Smooth muscle cell (in vitro differentiated cells): ENCODE data around the gene BCAS3. TPM values are rescaled to one million over a fixed set of nuclear protein-coding genes. Genes with fewer than 3 reads are reported as not detected.

Source experiments
- DNase-seq: peaks from one replicate; lab custom pipeline; 2025; ENCODE audit not compliant: unreplicated experiment; lab: John Stamatoyannopoulos, UW
- H2AFZ ChIP-seq: fragments of 200-600 bp; sonication (generic); 2 replicates; pipeline ENCODE4 v1.6.0; 2016; ENCODE audit warnings: antibody characterized with exemption, low read depth, mild to moderate bottlenecking
- H3F3A ChIP-seq: fragments of 200-600 bp; sonication (generic); 2 replicates; pipeline ENCODE4 v1.6.0; 2017; ENCODE audit warnings: antibody characterized with exemption, low read depth
- H3K27ac ChIP-seq: fragments of 200-600 bp; sonication (generic); 2 replicates; pipeline ENCODE4 v1.5.1; 2016; ENCODE audit warnings: low read depth, mild to moderate bottlenecking
- H3K27me3 ChIP-seq: fragments of 200-600 bp; sonication (generic); 2 replicates; pipeline ENCODE4 v1.6.1; 2016; ENCODE audit warnings: low read depth, mild to moderate bottlenecking
- H3K36me3 ChIP-seq: fragments of 200-600 bp; sonication (generic); 2 replicates; pipeline ENCODE4 v1.5.1; 2016; ENCODE audit warnings: low read depth
- H3K4me1 ChIP-seq: fragments of 200-600 bp; sonication (generic); 2 replicates; pipeline ENCODE4 v1.5.1; 2016; ENCODE audit warnings: low read depth
- H3K4me2 ChIP-seq: fragments of 200-600 bp; sonication (generic); 2 replicates; pipeline ENCODE4 v1.6.0; 2016; ENCODE audit warnings: mild to moderate bottlenecking
- H3K4me3 ChIP-seq: fragments of 200-600 bp; sonication (generic); 2 replicates; pipeline ENCODE4 v1.5.1; 2016; ENCODE audit warnings: mild to moderate bottlenecking
- H3K79me2 ChIP-seq: fragments of 200-600 bp; sonication (generic); 2 replicates; pipeline ENCODE4 v1.6.0; 2016; ENCODE audit warnings: low read depth, mild to moderate bottlenecking
- H3K9ac ChIP-seq: fragments of 200-600 bp; sonication (generic); 2 replicates; pipeline ENCODE4 v1.6.0; 2016; ENCODE audit warnings: low read depth
- H3K9me3 ChIP-seq: fragments of 200-600 bp; sonication (generic); replicated peaks from 2 replicates; pipeline ENCODE4 v1.5.1; 2016; ENCODE audit warnings: low read depth
- H4K20me1 ChIP-seq: fragments of 200-600 bp; sonication (generic); 2 replicates; pipeline ENCODE4 v1.6.0; 2016; ENCODE audit warnings: low read depth
- CTCF ChIP-seq: fragments of 200-600 bp; sonication (generic); IDR thresholded peaks from 2 replicates; pipeline ENCODE4 v1.5.1; 2017; ENCODE audit warnings: borderline replicate concordance, mild to moderate bottlenecking, antibody characterized with exemption; ENCODE audit not compliant: insufficient read depth, poor library complexity, severe bottlenecking
- WGBS: methylation state at CpG from one replicate; pipeline ENCODE4 v1.1.7; 2016; ENCODE audit warnings: low lambda C conversion rate; 5-methylcytosine and 5-hydroxymethylcytosine counted together
- polyA plus RNA-seq: library from polyadenylated mRNA; unstranded; fragments of >200 nt; fragmentation: Nextera tagmentation; extraction: Ambion mirVana; gene quantifications from 2 replicates; pipeline ENCODE4 v1.2.1, GENCODE V29; 2016
- total RNA-seq: library from RNA; depleted of rRNA; stranded (reverse); fragments of >200 nt; gene quantifications from 2 replicates; pipeline ENCODE4 v1.2.3, GENCODE V29; 2014

The BCAS3 gene
- total and polyA plus RNA-seq, 2 experiments from 2014 or later, result 17.2 to 54.5 TPM

- Histone ChIP-seq H3K4me2 (peak overlapping the region; percentile 63), H4K20me1 (no peaks in the 10 kb centered on the region), H3K4me1 (peaks cover 11% of the 10 kb centered on the region), H3F3A (peaks cover 11% of the 10 kb centered on the region), H3K4me3 (no peak overlapping the region), H3K9me3 (no peaks in the 10 kb centered on the region), H3K79me2 (no peaks in the 10 kb centered on the region), H3K36me3 (no peaks in the 10 kb centered on the region), H3K27me3 (no peaks in the 10 kb centered on the region), H3K27ac (peak overlapping the region; percentile 98), H2AFZ (no peak overlapping the region), H3K9ac (peak overlapping the region; percentile 81)
- WGBS, result 37% methylated on average over 11 of the region's 11 CpGs
- DNase-seq, result no peak
- TF ChIP-seq CTCF, result no peak
Observed at GRCh38 chr17:61307905-61308886, 630.5 kb downstream of the BCAS3 start.

DNA sequence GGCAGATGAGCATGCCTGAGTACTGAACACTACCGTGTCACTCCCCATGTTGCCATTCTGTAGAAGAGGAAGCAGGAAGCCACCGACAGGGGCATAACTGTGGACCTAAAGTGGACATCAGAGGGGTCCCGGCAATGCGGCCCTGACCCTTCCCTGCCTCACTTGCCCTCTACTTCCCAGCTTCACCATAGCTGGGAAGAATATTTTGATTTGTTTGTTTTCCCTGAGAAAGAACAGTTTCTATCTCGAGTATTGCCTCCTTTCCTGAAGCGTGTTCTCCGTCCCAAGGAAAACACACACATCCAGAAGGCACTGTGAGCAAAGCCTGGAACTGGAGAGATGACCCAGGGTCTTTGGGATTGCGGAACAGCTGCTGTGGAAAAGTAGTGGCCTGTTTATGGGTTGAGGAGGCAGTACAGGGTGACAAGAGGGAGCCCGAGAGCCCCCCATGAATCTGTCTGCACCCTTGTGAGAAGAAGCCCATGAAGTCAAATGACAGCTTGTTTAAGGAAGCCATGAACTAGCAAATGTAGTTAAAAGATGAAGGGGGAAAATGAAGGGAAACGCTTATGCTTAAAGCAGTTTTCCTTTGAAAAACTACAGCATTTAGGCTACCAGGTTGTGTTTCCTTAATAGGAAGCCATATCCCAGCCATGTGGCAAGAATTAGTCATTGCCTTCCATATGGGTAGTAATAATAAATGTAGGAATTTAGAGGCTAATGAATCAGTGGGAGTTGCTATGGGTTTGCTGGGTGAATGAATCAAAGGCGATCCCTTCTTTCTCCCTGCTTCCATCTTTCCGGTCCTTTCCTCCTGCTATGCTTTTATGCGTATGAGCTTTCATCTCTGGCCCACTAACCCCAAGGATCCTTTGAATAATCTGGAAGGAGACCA is 632.0 kb downstream of the BCAS3 start:
- H3K36me3 ChIP-seq, result no peaks in the 10 kb centered on the region
- H4K20me1 ChIP-seq, result no peaks in the 10 kb centered on the region
- peak overlapping the region; percentile 63 for H3K4me2 ChIP-seq
- DNase-seq, result no peak
- peak overlapping the region; percentile 64 for H2AFZ ChIP-seq
- WGBS, result 64% methylated on average over 13 of the region's 13 CpGs
- no peaks in the 10 kb centered on the region for H3K27me3 ChIP-seq
- H3K9me3 ChIP-seq, result no peaks in the 10 kb centered on the region
- peak overlapping the region; percentile 81 for H3K9ac ChIP-seq
- no peak for TF ChIP-seq CTCF
- H3K4me3 ChIP-seq, result no peak overlapping the region
- H3F3A ChIP-seq, result peaks cover 11% of the 10 kb centered on the region
- no peaks in the 10 kb centered on the region for H3K79me2 ChIP-seq
- H3K27ac ChIP-seq, result peak overlapping the region; percentile 98
- peaks cover 20% of the 10 kb centered on the region for H3K4me1 ChIP-seq

- TF ChIP-seq CTCF, result no peak
Observed at GRCh38 chr17:61310590-61310989, 632.9 kb downstream of the BCAS3 start.

More at GRCh38 chr17:61310590-61310989, 632.9 kb downstream of the BCAS3 start:
- H3K4me1 ChIP-seq, result peaks cover 23% of the 10 kb centered on the region
- no peak overlapping the region for H3K9ac ChIP-seq
- no peaks in the 10 kb centered on the region for H3K27me3 ChIP-seq
- peak overlapping the region; percentile 63 for H3K4me2 ChIP-seq
- 58% methylated on average over 6 of the region's 6 CpGs for WGBS
- H3K27ac ChIP-seq, result peak overlapping the region; percentile 98
- no peaks in the 10 kb centered on the region for H3K36me3 ChIP-seq
- H3K4me3 ChIP-seq, result no peak overlapping the region
- H3K9me3 ChIP-seq, result no peaks in the 10 kb centered on the region
- no peak overlapping the region for H2AFZ ChIP-seq
- no peaks in the 10 kb centered on the region for H3K79me2 ChIP-seq
- H3F3A ChIP-seq, result peaks cover 11% of the 10 kb centered on the region
- no peaks in the 10 kb centered on the region for H4K20me1 ChIP-seq
- no peak for DNase-seq
